HG02588 (cell line): Measurements from ENCODE around the gene EMC7.
"Not testable (repeated sequence)": the region's sequence is repeated elsewhere in the genome, so short reads cannot be mapped to it uniquely, and the experiment has no call there.

Source experiments
- ATAC-seq: cut with Tn5 transposase; IDR thresholded peaks from one replicate; pipeline ENCODE4 v1.9.1; 2021; ENCODE audit warnings: mild to moderate bottlenecking, moderate library complexity; ENCODE audit not compliant: unreplicated experiment

The EMC7 gene

DNA sequence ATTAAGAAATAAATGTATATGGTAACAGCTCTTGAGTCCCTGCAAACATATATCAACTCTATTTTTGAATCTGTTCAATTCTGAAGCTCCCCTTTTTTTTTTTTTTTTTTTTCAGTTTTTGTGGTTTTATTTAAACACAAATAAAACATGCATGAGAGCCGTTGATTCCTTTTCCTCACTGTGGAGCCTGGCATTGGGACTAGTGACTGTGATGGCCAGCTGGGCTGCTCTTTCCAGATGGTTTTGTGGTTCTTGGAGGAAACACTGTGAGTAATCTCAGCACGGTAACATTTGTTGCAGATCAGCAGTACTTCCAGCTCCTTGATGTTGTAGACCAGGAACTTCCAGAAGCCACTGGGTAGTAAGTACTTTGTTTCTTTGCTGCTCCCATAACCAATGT is 15.9 kb downstream of the EMC7 start:
- no peak for ATAC-seq

DNA sequence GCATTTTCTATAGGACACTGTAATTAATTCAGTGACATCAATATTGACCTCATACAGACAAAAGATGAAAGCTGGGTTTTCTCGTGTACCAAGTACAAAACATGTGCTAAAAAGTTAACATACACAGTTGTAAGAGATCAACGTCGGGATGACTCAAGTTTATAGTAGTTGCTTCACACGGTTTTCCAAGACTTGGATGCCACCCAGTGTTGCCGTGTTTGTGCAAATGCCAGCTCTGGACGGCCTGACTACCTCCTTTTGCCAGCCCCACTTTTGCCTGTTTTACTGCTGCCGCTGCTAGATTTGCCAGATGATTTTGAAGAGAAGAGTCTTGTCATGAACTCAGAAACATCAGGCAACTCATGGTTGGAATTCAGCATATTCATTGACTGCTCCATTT is 17.6 kb downstream of the EMC7 start:
- ATAC-seq: no peak

- ATAC-seq: no peak
These were observed 21.8 kb downstream of the EMC7 start for GRCh38 chr15:34079904-34080303.

- no peak for ATAC-seq
These were observed 22.8 kb downstream of the EMC7 start for GRCh38 chr15:34078900-34079299.

- no peak for ATAC-seq
These were observed 24.9 kb downstream of the EMC7 start for GRCh38 chr15:34076785-34077184.

GRCh38 chr15:34070003-34070402 is 31.7 kb downstream of the EMC7 start:
- ATAC-seq: no peak

DNA sequence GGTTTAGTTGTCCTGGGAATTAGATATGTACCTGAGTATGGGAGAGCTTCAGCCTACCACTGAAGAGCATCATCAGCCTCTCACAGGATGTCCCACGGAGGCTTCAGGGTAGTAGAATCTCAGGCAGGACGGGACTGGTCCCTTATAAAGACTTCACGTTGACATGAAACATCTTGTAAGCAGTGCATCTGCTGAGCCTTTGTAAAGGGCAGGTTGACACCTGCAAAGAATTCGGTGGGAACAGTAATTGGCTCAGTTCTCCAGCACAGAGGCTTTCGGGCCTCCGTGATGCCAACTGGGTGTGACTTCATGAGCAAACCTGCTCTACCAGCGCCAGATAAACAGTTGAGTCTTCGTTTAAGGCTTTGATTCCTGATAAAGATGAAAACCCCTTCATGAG is 35.7 kb downstream of the EMC7 start:
- no peak for ATAC-seq

DNA sequence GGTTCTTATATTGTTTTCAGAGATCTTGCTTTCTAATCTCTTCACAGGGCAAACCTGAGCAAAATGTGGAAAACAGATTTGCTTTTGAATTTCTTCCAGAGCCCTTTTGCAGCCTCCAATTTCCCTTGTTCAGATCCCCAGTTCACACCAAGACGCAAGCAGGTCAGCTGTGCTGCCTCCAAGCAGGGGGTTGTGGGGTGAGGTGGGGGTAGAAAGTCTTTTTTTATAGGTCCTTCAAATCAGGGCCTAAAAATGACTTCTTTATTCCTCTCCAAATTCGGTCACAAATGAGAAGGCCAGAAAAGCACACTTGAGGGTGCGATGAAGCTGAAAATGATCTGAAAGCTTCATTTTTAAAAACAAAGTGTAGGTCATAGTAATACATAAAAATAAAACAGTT is 36.4 kb downstream of the EMC7 start:
- ATAC-seq: no peak

DNA sequence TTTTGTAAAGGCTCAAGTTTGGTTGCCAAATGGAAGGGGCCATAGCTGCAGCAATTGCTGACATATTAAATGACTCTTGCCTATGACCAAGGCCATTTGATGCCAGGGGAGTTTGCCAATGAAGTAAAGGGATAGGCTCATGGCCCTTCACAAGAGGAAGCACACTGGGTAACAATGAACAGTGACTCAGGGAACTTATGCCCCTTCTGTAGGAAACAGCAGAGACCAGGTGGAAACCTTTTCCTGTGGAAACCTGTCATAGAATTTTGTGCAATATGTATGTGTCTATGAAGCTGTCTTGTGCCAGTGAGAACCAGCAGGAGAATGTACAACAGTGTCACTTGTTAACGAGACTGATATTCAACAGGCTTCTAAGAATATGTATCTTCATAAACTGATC is 37.2 kb downstream of the EMC7 start:
- no peak for ATAC-seq

GRCh38 chr15:34059946-34060345 is 41.7 kb downstream of the EMC7 start:
- no peak for ATAC-seq

DNA sequence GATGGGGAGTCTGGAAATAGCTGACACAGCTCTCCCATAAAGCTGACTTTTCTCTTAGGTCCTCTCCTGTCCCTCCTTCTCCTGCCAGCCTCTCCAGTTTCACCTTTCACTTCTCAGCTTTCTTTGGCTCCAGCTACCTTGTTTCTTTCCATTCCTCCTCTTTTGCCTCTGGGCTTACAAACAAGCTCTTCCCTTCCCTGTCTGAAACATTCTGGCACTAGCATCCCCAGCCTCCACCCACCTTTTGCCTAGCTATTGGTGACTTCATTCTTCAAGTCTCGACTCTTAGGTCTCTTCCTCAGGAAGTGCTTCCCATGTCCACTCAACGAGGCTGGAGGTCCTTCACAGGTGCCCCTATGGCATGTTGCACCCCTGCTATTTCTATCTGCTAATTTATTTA is 42.2 kb downstream of the EMC7 start:
- no peak for ATAC-seq

DNA sequence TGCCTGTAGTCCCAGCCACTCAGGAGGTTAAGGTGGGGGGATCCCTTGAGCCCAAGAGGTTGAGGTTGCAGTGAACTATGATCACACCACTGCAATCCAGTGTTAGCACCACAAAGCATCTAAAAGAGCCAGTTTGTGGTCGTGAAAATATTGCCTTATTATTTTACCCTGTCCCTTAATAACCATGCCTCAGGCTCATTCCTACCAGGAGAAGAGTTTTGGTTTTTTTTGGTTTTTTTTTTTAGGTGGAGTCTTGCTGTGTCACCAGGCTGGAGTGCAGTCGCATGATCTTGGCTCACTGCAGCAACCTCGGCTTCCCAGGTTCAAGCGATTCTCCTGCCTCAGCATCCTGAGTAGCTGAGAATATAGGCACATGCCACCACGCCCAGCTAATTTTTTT is 44.8 kb downstream of the EMC7 start:
- no peak for ATAC-seq

- ATAC-seq: no peak
These were observed 45.6 kb downstream of the EMC7 start for GRCh38 chr15:34055868-34056595.

GRCh38 chr15:34054081-34054707 is 47.5 kb downstream of the EMC7 start:
- no peak for ATAC-seq

- not testable (repeated sequence) for ATAC-seq
These were observed 51.3 kb downstream of the EMC7 start for GRCh38 chr15:34050385-34050784.

DNA sequence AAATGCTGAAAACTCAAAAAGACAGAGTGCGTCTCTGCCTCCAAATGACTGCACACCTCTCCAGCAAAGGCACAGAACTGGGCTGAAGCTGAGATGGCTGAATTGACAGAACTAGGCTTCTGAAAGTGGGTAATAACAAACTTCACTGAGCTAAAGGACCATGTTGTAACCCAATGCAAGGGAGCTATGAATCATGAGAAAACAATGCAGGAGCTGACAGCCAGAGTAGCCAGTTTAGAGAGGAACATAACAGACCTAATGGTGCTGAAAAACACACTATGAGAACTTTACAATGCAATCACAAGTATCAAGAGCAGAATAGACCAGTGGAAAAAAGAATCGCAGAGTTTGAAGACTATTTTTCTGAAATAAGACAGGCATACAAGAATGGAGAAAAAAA is 52.5 kb downstream of the EMC7 start:
- no peak for ATAC-seq

DNA sequence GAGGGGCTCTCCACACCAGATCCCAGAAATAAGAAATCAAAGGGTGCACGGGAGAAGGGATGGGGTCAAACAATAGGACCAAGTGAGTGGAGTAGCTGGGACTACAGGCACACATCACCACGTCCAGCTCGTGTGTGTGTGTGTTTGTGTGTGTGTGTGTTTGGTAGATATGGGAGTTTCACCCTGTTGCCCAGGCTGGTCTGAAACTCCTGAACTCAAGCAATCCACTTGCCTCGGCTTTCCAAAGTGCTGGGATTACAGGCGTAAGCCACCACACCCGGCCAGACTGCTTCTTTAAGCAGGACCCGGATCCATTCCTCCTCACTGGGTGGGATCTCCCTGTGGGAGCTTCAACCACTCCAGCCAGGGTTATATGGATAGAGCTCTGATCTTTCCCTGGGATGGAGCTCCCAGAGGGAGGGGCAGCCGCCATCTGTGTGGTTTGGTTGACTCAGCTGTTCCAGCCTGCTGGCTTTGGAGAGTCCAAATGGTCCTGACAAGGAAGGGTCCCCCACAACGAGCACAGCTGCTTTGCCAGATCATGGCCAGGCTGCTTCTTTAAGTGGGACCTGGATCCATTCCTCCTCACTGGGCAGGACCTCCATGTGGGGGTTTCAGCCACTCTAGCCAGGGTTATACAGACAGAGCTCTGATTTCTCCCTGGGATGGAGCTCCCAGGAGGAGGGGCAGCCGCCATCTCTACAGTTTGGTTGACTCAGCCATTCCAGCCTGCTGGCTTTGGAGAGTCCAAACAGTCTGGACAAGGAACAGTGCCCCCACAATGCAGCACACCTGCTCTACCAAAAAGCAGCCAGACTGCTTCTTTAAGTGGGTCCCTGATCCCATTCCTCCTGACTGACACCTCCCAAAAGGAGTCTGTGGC is 53.5 kb downstream of the EMC7 start:
- no peak for ATAC-seq

- no peak for ATAC-seq
These were observed 55.1 kb downstream of the EMC7 start for GRCh38 chr15:34046471-34047145.

DNA sequence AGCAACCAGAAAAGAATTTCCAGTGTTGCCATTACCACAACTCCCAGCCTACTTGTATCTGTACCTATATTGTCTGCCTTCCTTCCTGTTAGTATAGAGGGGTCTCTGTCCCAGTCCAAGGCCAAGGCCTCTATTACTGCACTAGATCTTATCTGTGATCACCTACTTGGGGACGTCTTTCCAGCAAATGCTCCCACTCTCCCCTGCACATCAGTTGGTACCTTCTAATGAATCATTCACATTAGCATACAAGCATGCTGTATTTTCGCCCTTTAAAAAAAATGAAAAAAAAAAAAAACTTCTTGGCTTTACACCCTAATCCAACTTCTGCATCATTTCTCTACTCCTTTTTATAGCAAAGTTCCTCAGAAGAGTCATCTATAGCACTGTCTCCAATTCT is 57.8 kb downstream of the EMC7 start:
- ATAC-seq: no peak

- ATAC-seq: no peak
These were observed 58.3 kb downstream of the EMC7 start for GRCh38 chr15:34043391-34043790.

DNA sequence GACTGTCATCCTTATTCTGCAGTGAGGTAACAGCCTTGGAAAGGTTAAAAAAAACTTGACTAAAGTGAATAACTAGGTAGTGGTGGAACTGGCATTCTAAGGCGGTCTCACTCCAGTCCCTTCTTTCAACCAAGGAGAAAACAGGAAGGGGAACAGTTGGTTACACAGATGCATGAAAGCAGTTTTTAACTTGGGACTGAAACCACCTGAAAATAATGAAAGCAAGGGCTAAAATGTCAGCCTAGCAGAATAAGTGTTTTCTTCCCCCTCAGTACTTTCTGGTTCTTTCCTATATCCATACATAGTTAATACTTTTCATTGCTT is 61.9 kb downstream of the EMC7 start:
- ATAC-seq: no peak
